Smooth muscle cell (in vitro differentiated cells): ENCODE measurements around the gene CHSY1. TPM values are rescaled to one million over a fixed set of nuclear protein-coding genes. Genes with fewer than 3 reads are reported as not detected.

Experiments used
- DNase-seq: peaks from one replicate; lab custom pipeline; 2025; ENCODE audit not compliant: unreplicated experiment; lab: John Stamatoyannopoulos, UW
- H2AFZ ChIP-seq: fragments of 200-600 bp; sonication (generic); 2 replicates; pipeline ENCODE4 v1.6.0; 2016; ENCODE audit warnings: antibody characterized with exemption, low read depth, mild to moderate bottlenecking
- H3F3A ChIP-seq: fragments of 200-600 bp; sonication (generic); 2 replicates; pipeline ENCODE4 v1.6.0; 2017; ENCODE audit warnings: antibody characterized with exemption, low read depth
- H3K27ac ChIP-seq: fragments of 200-600 bp; sonication (generic); 2 replicates; pipeline ENCODE4 v1.5.1; 2016; ENCODE audit warnings: low read depth, mild to moderate bottlenecking
- H3K27me3 ChIP-seq: fragments of 200-600 bp; sonication (generic); 2 replicates; pipeline ENCODE4 v1.6.1; 2016; ENCODE audit warnings: low read depth, mild to moderate bottlenecking
- H3K36me3 ChIP-seq: fragments of 200-600 bp; sonication (generic); 2 replicates; pipeline ENCODE4 v1.5.1; 2016; ENCODE audit warnings: low read depth
- H3K4me1 ChIP-seq: fragments of 200-600 bp; sonication (generic); 2 replicates; pipeline ENCODE4 v1.5.1; 2016; ENCODE audit warnings: low read depth
- H3K4me2 ChIP-seq: fragments of 200-600 bp; sonication (generic); 2 replicates; pipeline ENCODE4 v1.6.0; 2016; ENCODE audit warnings: mild to moderate bottlenecking
- H3K4me3 ChIP-seq: fragments of 200-600 bp; sonication (generic); 2 replicates; pipeline ENCODE4 v1.5.1; 2016; ENCODE audit warnings: mild to moderate bottlenecking
- H3K79me2 ChIP-seq: fragments of 200-600 bp; sonication (generic); 2 replicates; pipeline ENCODE4 v1.6.0; 2016; ENCODE audit warnings: low read depth, mild to moderate bottlenecking
- H3K9ac ChIP-seq: fragments of 200-600 bp; sonication (generic); 2 replicates; pipeline ENCODE4 v1.6.0; 2016; ENCODE audit warnings: low read depth
- H3K9me3 ChIP-seq: fragments of 200-600 bp; sonication (generic); replicated peaks from 2 replicates; pipeline ENCODE4 v1.5.1; 2016; ENCODE audit warnings: low read depth
- H4K20me1 ChIP-seq: fragments of 200-600 bp; sonication (generic); 2 replicates; pipeline ENCODE4 v1.6.0; 2016; ENCODE audit warnings: low read depth
- CTCF ChIP-seq: fragments of 200-600 bp; sonication (generic); IDR thresholded peaks from 2 replicates; pipeline ENCODE4 v1.5.1; 2017; ENCODE audit warnings: borderline replicate concordance, mild to moderate bottlenecking, antibody characterized with exemption; ENCODE audit not compliant: insufficient read depth, poor library complexity, severe bottlenecking
- WGBS: methylation state at CpG from one replicate; pipeline ENCODE4 v1.1.7; 2016; ENCODE audit warnings: low lambda C conversion rate; 5-methylcytosine and 5-hydroxymethylcytosine counted together
- polyA plus RNA-seq: library from polyadenylated mRNA; unstranded; fragments of >200 nt; fragmentation: Nextera tagmentation; extraction: Ambion mirVana; gene quantifications from 2 replicates; pipeline ENCODE4 v1.2.1, GENCODE V29; 2016
- total RNA-seq: library from RNA; depleted of rRNA; stranded (reverse); fragments of >200 nt; gene quantifications from 2 replicates; pipeline ENCODE4 v1.2.3, GENCODE V29; 2014

CHSY1 gene
- total and polyA plus RNA-seq, 2 experiments from 2014 or later = 106 to 123 TPM

GRCh38 chr15:101191242-101191641, 60.6 kb downstream of the CHSY1 start:
- H2AFZ ChIP-seq = no peak overlapping the region
- peaks cover 46% of the 10 kb centered on the region for H3K4me1 ChIP-seq
- no peaks in the 10 kb centered on the region for H3K9me3 ChIP-seq
- H3K27me3 ChIP-seq = no peaks in the 10 kb centered on the region
- H3K4me3 ChIP-seq = no peak overlapping the region
- WGBS = 58% methylated on average over 3 of the region's 3 CpGs
- H3K36me3 ChIP-seq = no peaks in the 10 kb centered on the region
- peak overlapping the region; percentile 81 for H3K4me2 ChIP-seq
- H3F3A ChIP-seq = peaks cover 46% of the 10 kb centered on the region
- peaks cover 19% of the 10 kb centered on the region for H4K20me1 ChIP-seq
- no peak for DNase-seq
- H3K9ac ChIP-seq = peak overlapping the region; percentile 94
- TF ChIP-seq CTCF = no peak
- peak overlapping the region; percentile 100 for H3K27ac ChIP-seq
- H3K79me2 ChIP-seq = peaks cover 86% of the 10 kb centered on the region

GRCh38 chr15:101190092-101190595, 61.7 kb downstream of the CHSY1 start:
- Histone ChIP-seq H3K27me3 (no peaks in the 10 kb centered on the region), H3K9ac (peak overlapping the region; percentile 94), H3K27ac (peak overlapping the region; percentile 100), H2AFZ (no peak overlapping the region), H3K79me2 (peaks cover 86% of the 10 kb centered on the region), H3K4me3 (no peak overlapping the region), H3F3A (peaks cover 53% of the 10 kb centered on the region), H3K4me1 (peaks cover 46% of the 10 kb centered on the region), H3K9me3 (no peaks in the 10 kb centered on the region), H3K36me3 (no peaks in the 10 kb centered on the region), H4K20me1 (peaks cover 18% of the 10 kb centered on the region), H3K4me2 (peak overlapping the region; percentile 81)
- no peak for DNase-seq
- no peak for TF ChIP-seq CTCF
- 18% methylated on average over 3 of the region's 3 CpGs for WGBS

GRCh38 chr15:101189409-101190091, 62.3 kb downstream of the CHSY1 start:
- Histone ChIP-seq H3K4me3 (peak overlapping the region; percentile 31), H4K20me1 (peaks cover 18% of the 10 kb centered on the region), H3K9me3 (no peaks in the 10 kb centered on the region), H2AFZ (no peak overlapping the region), H3F3A (peaks cover 53% of the 10 kb centered on the region), H3K4me1 (peaks cover 46% of the 10 kb centered on the region), H3K27ac (peak overlapping the region; percentile 100), H3K27me3 (no peaks in the 10 kb centered on the region), H3K79me2 (peaks cover 86% of the 10 kb centered on the region), H3K4me2 (peak overlapping the region; percentile 81), H3K9ac (peak overlapping the region; percentile 94), H3K36me3 (no peaks in the 10 kb centered on the region)
- no peak for TF ChIP-seq CTCF
- whole genome bisulfite sequencing = 67% methylated on average over 17 of the region's 17 CpGs
- no peak for DNase-seq
